HEK293 (cell line): ENCODE data around the gene EPHA2.
A peak's percentile ranks its signal among the peaks of the same experiment; 100 is the strongest.

ENCODE experiments used
- CTCF ChIA-PET: fragments of 350-600 bp; formaldehyde crosslinking; extraction: SDS; loops from one replicate; lab custom pipeline; 2021; ENCODE audit warnings: antibody characterized with exemption; lab: Yijun Ruan, JAX
- POLR2A ChIA-PET: fragments of 300-600 bp; formaldehyde crosslinking; extraction: SDS; loops from one replicate; lab custom pipeline; 2020; ENCODE audit warnings: antibody characterized with exemption, inconsistent platforms; lab: Yijun Ruan, JAX
- H3K27ac ChIP-seq: fragments of 200-500 bp; sonication (Bioruptor generic); 2 replicates; pipeline ENCODE4 v1.5.1; 2014; ENCODE audit warnings: low read depth, low read length, control low read depth, inconsistent platforms; ENCODE audit errors: extremely low read depth
- H3K36me3 ChIP-seq, 2 experiments: fragments of 200-500 bp in 1 of 2; sonication (Bioruptor generic) in 1 of 2; 1 replicate in 1 of 2; 2 replicates in 1 of 2; pipeline ENCODE4 v1.5.1; 2014 to 2017; ENCODE audit warnings: inconsistent platforms in 2 of 2, low read length in 2 of 2; ENCODE audit not compliant: control insufficient read depth in 2 of 2, insufficient read depth in 1 of 2
- H3K4me1 ChIP-seq: fragments of 200-500 bp; sonication (Bioruptor generic); 2 replicates; pipeline ENCODE4 v1.5.1; 2014; ENCODE audit warnings: mild to moderate bottlenecking, low read length, inconsistent platforms; ENCODE audit not compliant: control insufficient read depth, insufficient read depth
- H3K4me3 ChIP-seq: 2 replicates; pipeline ENCODE4 v1.5.1; 2011; ENCODE audit warnings: low read depth, mild to moderate bottlenecking, control low read depth, low read length, moderate library complexity
- H3K9me3 ChIP-seq: fragments of 200-500 bp; sonication (Bioruptor generic); 2 replicates; pipeline ENCODE4 v1.5.1; 2014; ENCODE audit warnings: low read depth, low read length, inconsistent platforms; ENCODE audit not compliant: control insufficient read depth, insufficient read depth
- ELK4 ChIP-seq: IDR thresholded peaks from 2 replicates; pipeline ENCODE4 v1.6.1; 2011; ENCODE audit warnings: mild to moderate bottlenecking, low read depth, low read length, borderline replicate concordance
- KLF1 ChIP-seq: fragments of 450-650 bp; formaldehyde crosslinking; IDR thresholded peaks from 2 replicates; pipeline ENCODE4 v1.5.1; 2016; ENCODE audit warnings: missing biosample characterization, missing genetic modification characterization
- ZBTB10 ChIP-seq: fragments of 450-650 bp; formaldehyde crosslinking; IDR thresholded peaks from 2 replicates; pipeline ENCODE4 v1.5.1; 2016; ENCODE audit warnings: missing biosample characterization, missing genetic modification characterization
- ZBTB20 ChIP-seq: fragments of 450-650 bp; formaldehyde crosslinking; IDR thresholded peaks from 2 replicates; pipeline ENCODE4 v1.5.1; 2016; ENCODE audit warnings: missing biosample characterization, missing genetic modification characterization
- ZEB2 ChIP-seq: fragments of 450-650 bp; formaldehyde crosslinking; IDR thresholded peaks from 2 replicates; pipeline ENCODE4 v1.5.1; 2016; ENCODE audit warnings: missing biosample characterization, missing genetic modification characterization
- ZFHX2 ChIP-seq: fragments of 450-650 bp; formaldehyde crosslinking; conservative IDR thresholded peaks from 2 replicates; pipeline ENCODE4 v1.5.1; 2016; ENCODE audit warnings: missing biosample characterization, missing genetic modification characterization
- ZFP69B ChIP-seq: fragments of 450-650 bp; formaldehyde crosslinking; IDR thresholded peaks from 2 replicates; pipeline ENCODE4 v1.5.1; 2016; ENCODE audit warnings: missing biosample characterization, missing genetic modification characterization
- ZNF10 ChIP-seq: fragments of 450-650 bp; formaldehyde crosslinking; IDR thresholded peaks from 2 replicates; pipeline ENCODE4 v1.5.1; 2017; ENCODE audit warnings: missing biosample characterization, missing genetic modification characterization
- ZNF140 ChIP-seq: fragments of 450-650 bp; formaldehyde crosslinking; IDR thresholded peaks from 2 replicates; pipeline ENCODE4 v1.5.1; 2016; ENCODE audit warnings: missing biosample characterization, missing genetic modification characterization
- ZNF155 ChIP-seq: fragments of 450-650 bp; formaldehyde crosslinking; IDR thresholded peaks from 2 replicates; pipeline ENCODE4 v1.5.1; 2016; ENCODE audit warnings: missing biosample characterization, missing genetic modification characterization
- ZNF16 ChIP-seq: fragments of 450-650 bp; formaldehyde crosslinking; IDR thresholded peaks from 2 replicates; pipeline ENCODE4 v1.5.1; 2016; ENCODE audit warnings: low read depth, missing biosample characterization, missing genetic modification characterization
- ZNF18 ChIP-seq: fragments of 450-650 bp; formaldehyde crosslinking; IDR thresholded peaks from 2 replicates; pipeline ENCODE4 v1.5.1; 2016; ENCODE audit warnings: missing biosample characterization, missing genetic modification characterization
- ZNF248 ChIP-seq: fragments of 450-650 bp; formaldehyde crosslinking; IDR thresholded peaks from 2 replicates; pipeline ENCODE4 v1.5.1; 2017; ENCODE audit warnings: missing biosample characterization, missing genetic modification characterization
- ZNF26 ChIP-seq: fragments of 450-650 bp; formaldehyde crosslinking; IDR thresholded peaks from 2 replicates; pipeline ENCODE4 v1.5.1; 2016; ENCODE audit warnings: missing biosample characterization, missing genetic modification characterization
- ZNF311 ChIP-seq: fragments of 450-650 bp; formaldehyde crosslinking; IDR thresholded peaks from 2 replicates; pipeline ENCODE4 v1.5.1; 2017; ENCODE audit warnings: missing biosample characterization, missing genetic modification characterization, borderline replicate concordance
- ZNF416 ChIP-seq: fragments of 450-650 bp; formaldehyde crosslinking; IDR thresholded peaks from 2 replicates; pipeline ENCODE4 v1.5.1; 2016; ENCODE audit warnings: missing biosample characterization, missing genetic modification characterization
- ZNF529 ChIP-seq: fragments of 450-650 bp; formaldehyde crosslinking; IDR thresholded peaks from 2 replicates; pipeline ENCODE4 v1.5.1; 2017; ENCODE audit warnings: missing genetic modification characterization, missing biosample characterization; ENCODE audit not compliant: insufficient replicate concordance
- ZNF558 ChIP-seq: fragments of 450-650 bp; formaldehyde crosslinking; IDR thresholded peaks from 2 replicates; pipeline ENCODE4 v1.5.1; 2016; ENCODE audit warnings: missing biosample characterization, missing genetic modification characterization
- ZNF621 ChIP-seq: fragments of 450-650 bp; formaldehyde crosslinking; IDR thresholded peaks from 2 replicates; pipeline ENCODE4 v1.5.1; 2017; ENCODE audit warnings: missing biosample characterization, missing genetic modification characterization
- ZNF639 ChIP-seq: fragments of 450-650 bp; formaldehyde crosslinking; IDR thresholded peaks from 2 replicates; pipeline ENCODE4 v1.5.1; 2016; ENCODE audit warnings: missing biosample characterization, missing genetic modification characterization
- ZNF692 ChIP-seq: fragments of 450-650 bp; formaldehyde crosslinking; IDR thresholded peaks from 2 replicates; pipeline ENCODE4 v1.5.1; 2016; ENCODE audit warnings: missing biosample characterization, missing genetic modification characterization
- ZNF776 ChIP-seq: fragments of 450-650 bp; formaldehyde crosslinking; IDR thresholded peaks from 2 replicates; pipeline ENCODE4 v1.5.0; 2017; ENCODE audit warnings: missing biosample characterization, missing genetic modification characterization, borderline replicate concordance
- ZSCAN23 ChIP-seq: fragments of 450-650 bp; formaldehyde crosslinking; IDR thresholded peaks from 2 replicates; pipeline ENCODE4 v1.5.1; 2016; ENCODE audit warnings: missing biosample characterization, missing genetic modification characterization

The EPHA2 gene

GRCh38 chr1:16120940-16121410 is 34.9 kb downstream of the EPHA2 start (continued):
- TF ChIP-seq ZNF26 (no peak), ZNF155 (tag by site-specific recombination) (no peak), ZEB2 (tag by site-specific recombination) (peak; percentile 56; the same call in 1 of the 2 replicates), ZNF558 (no peak), ZNF311 (tag by site-specific recombination) (no peak), ZFHX2 (tag by site-specific recombination) (peak; percentile 34; the same call in 1 of the 2 replicates), ZNF639 (tag by site-specific recombination) (peak; percentile 77; the same call in 1 of the 2 replicates), ZNF692 (tag by site-specific recombination) (no peak; the same call in 1 of the 2 replicates), ZNF140 (no peak), ZFP69B (tag by site-specific recombination) (peak; percentile 53; the same call in 1 of the 2 replicates), ZSCAN23 (tag by site-specific recombination) (0 out of 2 replicates have a peak, but pooled peaks have one; percentile 66), KLF1 (tag by site-specific recombination) (peak; percentile 90), ZNF416 (tag by site-specific recombination) (no peak), ZNF621 (tag by site-specific recombination) (no peak), ZNF10 (tag by site-specific recombination) (peak; percentile 55; the same call in 1 of the 2 replicates)

GRCh38 chr1:16120407-16120806 is 35.5 kb downstream of the EPHA2 start:
- no peak for TF ChIP-seq ELK4
- no peak for TF ChIP-seq ZNF639 (tag by site-specific recombination)
- TF ChIP-seq ZNF16 (tag by site-specific recombination): no peak
- no peak for TF ChIP-seq ZNF18 (tag by site-specific recombination)
- no peak for TF ChIP-seq ZBTB20 (tag by site-specific recombination)
- TF ChIP-seq ZNF776: no peak
- no peak for TF ChIP-seq ZNF529 (tag by site-specific recombination)
- no peak for TF ChIP-seq ZBTB10 (tag by site-specific recombination)
- TF ChIP-seq ZNF248 (tag by site-specific recombination): no peak
- Histone ChIP-seq H3K9me3 (no peaks in the 10 kb centered on the region), H3K27ac (no peak overlapping the region), H3K4me1 (peaks cover 6% of the 10 kb centered on the region), H3K4me3 (no peak overlapping the region), H3K36me3 (peaks cover 0 to 11% of the 10 kb centered on the region in 2 experiments; a peak in 1 of 3 replicates)
- POLR2A ChIA-PET: interaction anchor here (0.6 to 1.1 kb wide), 2 partner anchors 9 to 271 kb away, joined by 3 to 6 read pairs; no protein-coding TSS in a partner anchor
- CTCF ChIA-PET: interaction anchor here (0.7 to 6.7 kb wide), 3 partner anchors 13 to 38 kb away, joined by 3 to 34 read pairs (median 3); no protein-coding TSS in a partner anchor
